CD14-positive monocyte (primary cell): ENCODE measurements around the gene RRBP1. TPM values are rescaled to one million over a fixed set of nuclear protein-coding genes. Genes with fewer than 3 reads are reported as not detected.
A peak's percentile ranks its signal among the peaks of the same experiment; 100 is the strongest.

Experiments used
- DNase-seq, 3 donors: peaks; one replicate each; pipeline ENCODE4 v3.0.0-alpha.2; 2011 to 2022
- H2AFZ ChIP-seq: 2 replicates; pipeline ENCODE4 v1.6.0; 2012; ENCODE audit warnings: mild to moderate bottlenecking, low read depth, low read length, inconsistent platforms; ENCODE audit not compliant: insufficient read depth, poor library complexity, severe bottlenecking
- H3K27ac ChIP-seq, 2 donors: 1 replicate in 1 of 2; 2 replicates in 1 of 2; pipeline ENCODE4 v1.5.1; 2012 to 2013; ENCODE audit warnings: low read length in 2 of 2, control low read depth in 1 of 2, inconsistent platforms in 1 of 2, low read depth in 1 of 2, mild to moderate bottlenecking in 1 of 2
- H3K27me3 ChIP-seq, 2 donors: one replicate each; pipeline versions ENCODE4 v1.6.0 to v1.6.1; 2011 to 2013; ENCODE audit warnings: low read length in 2 of 2; ENCODE audit not compliant: control insufficient read depth in 2 of 2, insufficient read depth in 2 of 2
- H3K36me3 ChIP-seq, 2 donors: replicated peaks in 1 of 2; 1 replicate in 1 of 2; 2 replicates in 1 of 2; pipeline versions ENCODE4 v1.5.1 to v1.6.1; 2012 to 2013; ENCODE audit warnings: low read length in 2 of 2, control low read depth in 1 of 2, inconsistent platforms in 1 of 2, mild to moderate bottlenecking in 1 of 2; ENCODE audit not compliant: insufficient read depth in 2 of 2, control insufficient read depth in 1 of 2
- H3K4me1 ChIP-seq, 2 donors: 1 replicate in 1 of 2; 2 replicates in 1 of 2; pipeline versions ENCODE4 v1.5.1 to v1.6.1; 2012 to 2013; ENCODE audit warnings: low read length in 2 of 2, control low read depth in 1 of 2, inconsistent platforms in 1 of 2, mild to moderate bottlenecking in 1 of 2, moderate library complexity in 1 of 2; ENCODE audit not compliant: insufficient read depth in 2 of 2, control insufficient read depth in 1 of 2
- H3K4me2 ChIP-seq: replicated peaks from 2 replicates; pipeline ENCODE3; 2012; ENCODE audit warnings: low read length, moderate library complexity, mild to moderate bottlenecking; ENCODE audit not compliant: poor library complexity, severe bottlenecking; ENCODE audit errors: extremely low read depth
- H3K4me3 ChIP-seq, 3 experiments: fragments of 200-600 bp in 1 of 3; sonication (generic) in 1 of 3; replicated peaks in 1 of 3; 1 replicate in 2 of 3; 2 replicates in 1 of 3; pipeline ENCODE4 v1.5.1; 2011 to 2013; ENCODE audit warnings: low read length in 3 of 3, mild to moderate bottlenecking in 3 of 3, control low read depth in 2 of 3, low read depth in 2 of 3, inconsistent platforms in 1 of 3, moderate library complexity in 1 of 3
- H3K79me2 ChIP-seq: 2 replicates; pipeline ENCODE4 v1.6.0; 2012; ENCODE audit warnings: mild to moderate bottlenecking, control low read depth, inconsistent platforms, low read length, moderate library complexity; ENCODE audit not compliant: insufficient read depth
- H3K9ac ChIP-seq: 2 replicates; pipeline ENCODE4 v1.6.0; 2017; ENCODE audit warnings: low read length, mild to moderate bottlenecking; ENCODE audit not compliant: insufficient read depth, poor library complexity, severe bottlenecking
- H3K9me3 ChIP-seq, 2 donors: replicated peaks in 1 of 2; 1 replicate in 1 of 2; 2 replicates in 1 of 2; pipeline versions ENCODE4 v1.5.1 to v1.6.1; 2012 to 2013; ENCODE audit warnings: low read length in 2 of 2, control low read depth in 1 of 2; ENCODE audit not compliant: control insufficient read depth in 1 of 2, insufficient read depth in 1 of 2
- H4K20me1 ChIP-seq: 2 replicates; pipeline ENCODE4 v1.6.0; 2012; ENCODE audit warnings: mild to moderate bottlenecking, low read length, control low read depth, moderate library complexity; ENCODE audit not compliant: insufficient read depth
- H3K27ac Mint-ChIP-seq, 7 donors: one replicate each; pipeline ENCODE4 v1.8.0; 2020; ENCODE audit warnings: mild to moderate bottlenecking in 7 of 7, mixed read lengths in 7 of 7, moderate library complexity in 6 of 7, inconsistent platforms in 2 of 7
- H3K27me3 Mint-ChIP-seq, 3 donors: one replicate each; pipeline ENCODE4 v1.8.0; 2021 to 2022; ENCODE audit warnings: low read depth in 3 of 3, mild to moderate bottlenecking in 3 of 3, mixed read lengths in 3 of 3, moderate library complexity in 3 of 3, inconsistent platforms in 1 of 3
- H3K36me3 Mint-ChIP-seq, 2 donors: one replicate each; pipeline ENCODE4 v1.8.0; 2020; ENCODE audit warnings: mixed read lengths in 2 of 2, inconsistent platforms in 1 of 2, mild to moderate bottlenecking in 1 of 2
- H3K4me1 Mint-ChIP-seq: one replicate; pipeline ENCODE4 v1.8.0; 2020; ENCODE audit warnings: mild to moderate bottlenecking, mixed read lengths
- H3K4me3 Mint-ChIP-seq, 2 donors: one replicate each; pipeline ENCODE4 v1.8.0; 2020; ENCODE audit warnings: mild to moderate bottlenecking in 2 of 2, mixed read lengths in 2 of 2, moderate library complexity in 1 of 2
- H3K9me3 Mint-ChIP-seq, 7 donors: one replicate each; pipeline ENCODE4 v1.8.0; 2020 to 2022; ENCODE audit warnings: mixed read lengths in 7 of 7, mild to moderate bottlenecking in 6 of 7, moderate library complexity in 6 of 7, inconsistent platforms in 2 of 7
- WGBS: methylation state at CpG from one replicate; pipeline ENCODE4 v1.1.5; 2013; ENCODE audit warnings: missing lambda C conversion rate; ENCODE audit not compliant: insufficient coverage; 5-methylcytosine and 5-hydroxymethylcytosine counted together
- intact Hi-C, 2 donors: fragments of 100-400 bp; cut with micrococcal nuclease; formaldehyde crosslinking; loops; one replicate each; pipeline versions ENCODE4 v1.15.0 to v1.15.1; 2023
- polyA plus RNA-seq, 3 donors: library from polyadenylated mRNA; depleted of rRNA in 1 of 3; unstranded in 2 of 3; stranded (reverse) in 1 of 3; fragments of 300-500 nt in 2 of 3; fragments of >200 nt in 1 of 3; fragmentation: Illumina TruSeq in 2 of 3; gene quantifications; 1 replicate in 2 of 3; 2 replicates in 1 of 3; pipeline ENCODE4 v1.2.3, GENCODE V29; 2012 to 2021
- TF ChIP-seq, protein P1 (sequence below): fragments of 200-600 bp; IDR thresholded peaks from one replicate; pipeline ENCODE4 v1.8.0; 2022; ENCODE audit warnings: antibody characterized with exemption, mild to moderate bottlenecking

The RRBP1 gene
- polyA plus RNA-seq, 3 donors = 4.7 to 22.2 (median 7.5) TPM

GRCh38 chr20:17680836-17681725 lies 961 bp downstream of the RRBP1 start:
- Histone ChIP-seq H3K27me3 (no peaks in the 10 kb centered on the region), H3K4me1 (peaks cover 19 to 22% of the 10 kb centered on the region in 2 donors), H3K79me2 (peaks cover 49% of the 10 kb centered on the region), H3K4me3 (peak overlapping the region; percentile 88 to 91 (median 90)), H3K27ac (peak overlapping the region; percentile 86 to 88), H3K9ac (peak overlapping the region; percentile 87), H2AFZ (peak overlapping the region; percentile 69), H3K36me3 (peaks cover 19 to 34% of the 10 kb centered on the region in 2 donors), H3K9me3 (no peaks in the 10 kb centered on the region), H4K20me1 (peaks cover 19% of the 10 kb centered on the region), H3K4me2 (peak overlapping the region; percentile 83)
- under 1% methylated on average over 104 of the region's 110 CpGs for WGBS
- Mint-ChIP-seq H3K27me3 (peaks cover 2 to 8% (median 4%) of the 10 kb centered on the region in 3 donors), H3K4me3 (peak overlapping the region; percentile 87 to 90), H3K36me3 (peaks cover 29 to 32% of the 10 kb centered on the region in 2 donors), H3K27ac (peak overlapping the region; percentile 92 to 95 (median 94)), H3K9me3 (peaks cover 0 to 2% (median 0%) of the 10 kb centered on the region in 7 donors), H3K4me1 (peaks cover 31% of the 10 kb centered on the region)
- TF ChIP-seq, protein P1, sequence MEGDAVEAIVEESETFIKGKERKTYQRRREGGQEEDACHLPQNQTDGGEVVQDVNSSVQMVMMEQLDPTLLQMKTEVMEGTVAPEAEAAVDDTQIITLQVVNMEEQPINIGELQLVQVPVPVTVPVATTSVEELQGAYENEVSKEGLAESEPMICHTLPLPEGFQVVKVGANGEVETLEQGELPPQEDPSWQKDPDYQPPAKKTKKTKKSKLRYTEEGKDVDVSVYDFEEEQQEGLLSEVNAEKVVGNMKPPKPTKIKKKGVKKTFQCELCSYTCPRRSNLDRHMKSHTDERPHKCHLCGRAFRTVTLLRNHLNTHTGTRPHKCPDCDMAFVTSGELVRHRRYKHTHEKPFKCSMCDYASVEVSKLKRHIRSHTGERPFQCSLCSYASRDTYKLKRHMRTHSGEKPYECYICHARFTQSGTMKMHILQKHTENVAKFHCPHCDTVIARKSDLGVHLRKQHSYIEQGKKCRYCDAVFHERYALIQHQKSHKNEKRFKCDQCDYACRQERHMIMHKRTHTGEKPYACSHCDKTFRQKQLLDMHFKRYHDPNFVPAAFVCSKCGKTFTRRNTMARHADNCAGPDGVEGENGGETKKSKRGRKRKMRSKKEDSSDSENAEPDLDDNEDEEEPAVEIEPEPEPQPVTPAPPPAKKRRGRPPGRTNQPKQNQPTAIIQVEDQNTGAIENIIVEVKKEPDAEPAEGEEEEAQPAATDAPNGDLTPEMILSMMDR = peak; percentile 50
- intact Hi-C loops = loop anchor here (5.0 to 10.0 kb wide), 3 partner anchors 116 to 286 kb away; partner anchors contain the start of genes MGME1 (in 2 of the 2) and SNX5 (in 2 of the 2)
- peak; percentile 72 to 78 (median 75) for DNase-seq
